ENCODE data around the gene PWWP2B. TPM values are rescaled to one million over a fixed set of nuclear protein-coding genes. Genes with fewer than 3 reads are reported as not detected.

PWWP2B gene
- total RNA-seq (2013; cell fraction: nucleolus; rRNA removed) = 0.44 and 0.90 TPM in 2 replicates
- total RNA-seq (2014; rRNA removed) = 0.38 and 0.56 TPM in 2 replicates
- total RNA-seq (2014; rRNA removed; fragmentation: Illumina TruSeq; extraction: Trizol) = 0.04 TPM in 1 of 2 replicates, not detected in the other
- 0.72 and 0.87 TPM in 2 replicates for total RNA-seq (2021)
- not detected for polyA plus RNA-seq (2011; ENCODE audit: low read depth)
- not detected in 2 replicates for polyA plus RNA-seq (2011; rRNA removed)
- polyA plus RNA-seq (2011; cell fraction: cytosol; rRNA removed) = 0.03 TPM in 1 of 2 replicates, not detected in the other
- not detected in 2 replicates for polyA plus RNA-seq (2011; cell fraction: nucleus; rRNA removed)
- 0.22 and 0.49 TPM in 2 replicates for polyA plus RNA-seq (2012)
- 0.04 TPM in 1 of 2 replicates, not detected in the other for polyA plus RNA-seq (2014; fragmentation: Illumina TruSeq; extraction: Trizol)
- polyA plus RNA-seq (2014; fragmentation: Nextera tagmentation; extraction: Ambion mirVana) = not detected
- 0.30 and 0.59 TPM in 2 replicates for polyA plus RNA-seq (2014; rRNA removed)
- polyA plus RNA-seq (2016; fragmentation: Nextera tagmentation; extraction: Ambion mirVana) = under 1 TPM in 1 of 2 experiments, not detected in 1; 0.14 TPM
- not detected in 2 replicates for polyA minus RNA-seq (2011; rRNA and poly(A)+ RNA removed)
- polyA minus RNA-seq (2011; cell fraction: cytosol; rRNA and poly(A)+ RNA removed) = 0.67 TPM in 1 of 2 replicates, not detected in the other
- not detected in 2 replicates for polyA minus RNA-seq (2011; cell fraction: nucleus; rRNA and poly(A)+ RNA removed)
- percentile 20 among the genes with signal in this experiment for Bru-seq, nascent RNA
- percentile 19 among the genes with signal in this experiment for BruChase-seq, experiment 1, labeled RNA remaining after a 6-hour chase
- percentile 19 among the genes with signal in this experiment for BruChase-seq, experiment 2, labeled RNA remaining after a 2-hour chase
- long read RNA-seq, experiment 1 = 0 reads
- long read RNA-seq, experiment 2 = 0 reads

DNA sequence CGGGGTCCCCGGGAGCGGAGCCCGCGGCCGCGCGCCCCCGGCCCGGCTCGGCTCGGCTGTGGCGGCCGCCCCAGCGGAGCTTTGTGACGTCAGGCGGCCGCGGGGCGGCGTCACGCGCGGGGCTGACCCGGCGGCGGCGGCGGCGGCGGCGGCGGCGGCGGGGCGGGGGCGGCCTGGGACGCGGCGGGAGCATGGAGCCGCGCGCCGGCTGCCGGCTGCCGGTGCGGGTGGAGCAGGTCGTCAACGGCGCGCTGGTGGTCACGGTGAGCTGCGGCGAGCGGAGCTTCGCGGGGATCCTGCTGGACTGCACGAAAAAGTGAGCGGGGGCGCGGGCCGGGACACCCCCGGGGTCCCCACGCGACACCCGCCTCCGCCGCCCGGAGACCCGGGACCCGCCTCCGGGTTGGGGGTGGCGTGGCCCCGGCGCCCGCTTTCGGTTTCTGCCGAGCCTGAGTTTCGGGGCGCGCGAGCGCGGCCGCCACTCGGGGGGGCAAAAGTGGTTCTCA, at the start of gene PWWP2B:
Gene PWWP2B, plus strand, starts transcription at position 165 of the 506 bp plus-strand sequence. Its CDS starts 27 bp downstream, at position 192.
- intact Hi-C loops (cut with micrococcal nuclease; ENCODE audit: unreplicated experiment) = loop anchor here (5.0 kb wide), 1 partner anchor 55 kb away; no protein-coding TSS in a partner anchor
- Histone ChIP-seq H3K79me2 (ENCODE audit: control insufficient read depth, insufficient read depth, low read length) (no peaks in the 10 kb centered on the region), H3K27ac (ENCODE audit: control insufficient read depth, insufficient read depth) (no peak within 1 kb of the TSS), H3K4me3 (peak within 1 kb of the TSS; percentile 64), H3K4me2 (ENCODE audit: control insufficient read depth, insufficient read depth) (peak within 1 kb of the TSS; percentile 66), H3K4me1 (ENCODE audit: control insufficient read depth, insufficient read depth, low read length) (peaks cover 8% of the 10 kb centered on the region; the same call in 1 of the 2 replicates), H3K9ac (ENCODE audit: control insufficient read depth, insufficient read depth, low read length) (peak within 1 kb of the TSS; percentile 35; the same call in 1 of the 2 replicates), H2AFZ (ENCODE audit: control insufficient read depth, low read depth, low read length) (no peak within 1 kb of the TSS; the same call in 1 of the 2 replicates), H3K27me3 (replicated peaks in 1 of 2; ENCODE audit: control insufficient read depth in 2 of 2, insufficient read depth in 2 of 2, low read length in 1 of 2) (peaks cover 0 to 3% of the 10 kb centered on the region in 2 experiments; a peak in 3 of 4 replicates), H3K36me3 (ENCODE audit: control insufficient read depth in 2 of 2, insufficient read depth in 2 of 2, low read length in 1 of 2) (no peaks in the 10 kb centered on the region), H4K20me1 (ENCODE audit: control insufficient read depth, insufficient read depth) (no peaks in the 10 kb centered on the region), H3K9me3 (replicated peaks; ENCODE audit: control insufficient read depth, insufficient read depth, low read length) (no peaks in the 10 kb centered on the region)
- SMC1A ChIA-PET (ENCODE audit: uncharacterized antibody, unreplicated experiment) = no interaction called here
- POLR2A ChIA-PET = no interaction called here
- RAD21 ChIA-PET (ENCODE audit: unreplicated experiment) = no interaction called here
- ATAC-seq = peak; percentile 43
- no peak for FAIRE-seq
- no TSS peak for BruUV-seq (replicated peaks)
- in situ Hi-C loops (cut with MboI) = no loop called here
- no peak for DNase-seq (ENCODE audit: low read depth, low spot score)
- WGBS (ENCODE audit: insufficient coverage, insufficient replicate concordance, low lambda C conversion rate, missing lambda C conversion rate) = under 1% methylated on average over 15 of the region's 86 CpGs
- CTCF ChIA-PET = no interaction called here
- no peak for TF ChIP-seq POLR2AphosphoS5 (IDR thresholded peaks at IDR 0.05; ENCODE audit: low read length)
- no peak for TF ChIP-seq MYB (IDR thresholded peaks at IDR 0.05; ENCODE audit: borderline replicate concordance, low read depth, low read length)
- peak in 1 of 2 experiments; percentile 89; a peak in 2 of 3 replicates for TF ChIP-seq EGR1 (IDR thresholded peaks at IDR 0.05; ENCODE audit: borderline replicate concordance in 1 of 2, low read depth in 2 of 2, low read length in 2 of 2)
- TF ChIP-seq BHLHE40 (IDR thresholded peaks at IDR 0.05; ENCODE audit: borderline replicate concordance in 1 of 2, low read depth in 2 of 2, low read length in 1 of 2) = peak in 1 of 2 experiments; percentile 58; a peak in 2 of 4 replicates
- peak; percentile 72; the same call in 1 of the 2 replicates for TF ChIP-seq DPF2 (IDR thresholded peaks at IDR 0.05)
- peak; percentile 21; the same call in 1 of the 2 replicates for TF ChIP-seq POLR2A (IDR thresholded peaks at IDR 0.05; ENCODE audit: low read depth, low read length)
- TF ChIP-seq GATAD2B (conservative IDR thresholded peaks at IDR 0.05; ENCODE audit: low read depth) = peak; percentile 72
